ENCODE results near the gene MAB21L2.
"Not testable (repeated sequence)": the region's sequence is repeated elsewhere in the genome, so short reads cannot be mapped to it uniquely, and the experiment has no call there.

The MAB21L2 gene

GRCh38 chr4:150582146-150582872 is at the start of gene MAB21L2:
MAB21L2 (plus strand) TSS chr4:150582151; CDS start chr4:150583030, 879 bp downstream.
- no peak for DNase-seq

GRCh38 chr4:150533673-150534072 is 48.3 kb upstream of the MAB21L2 start:
- no peak for DNase-seq

- no peak for DNase-seq
Observed at GRCh38 chr4:150534818-150535217, 47.1 kb upstream of the MAB21L2 start.

- not testable (repeated sequence) for DNase-seq
Observed at GRCh38 chr4:150537911-150538310, 44.0 kb upstream of the MAB21L2 start.

- DNase-seq = no peak
Observed at GRCh38 chr4:150540536-150540935, 41.4 kb upstream of the MAB21L2 start.

GRCh38 chr4:150540959-150541360 is 41.0 kb upstream of the MAB21L2 start:
- DNase-seq = no peak

- DNase-seq = no peak
Observed at GRCh38 chr4:150541681-150542080, 40.3 kb upstream of the MAB21L2 start.

GRCh38 chr4:150543042-150543441 is 38.9 kb upstream of the MAB21L2 start:
- DNase-seq = peak; percentile 12

GRCh38 chr4:150546286-150546685 is 35.7 kb upstream of the MAB21L2 start:
- DNase-seq = no peak

- no peak for DNase-seq
Observed at GRCh38 chr4:150547154-150547838, 34.7 kb upstream of the MAB21L2 start.

GRCh38 chr4:150557811-150558210 is 24.1 kb upstream of the MAB21L2 start:
- not testable (repeated sequence) for DNase-seq

- DNase-seq = no peak
Observed at GRCh38 chr4:150561143-150561737, 20.7 kb upstream of the MAB21L2 start.

- DNase-seq = no peak
Observed at GRCh38 chr4:150562250-150562649, 19.7 kb upstream of the MAB21L2 start.

GRCh38 chr4:150562751-150563150 is 19.2 kb upstream of the MAB21L2 start:
- no peak for DNase-seq

- DNase-seq = not testable (repeated sequence)
Observed at GRCh38 chr4:150564967-150565366, 17.0 kb upstream of the MAB21L2 start.

- no peak for DNase-seq
Observed at GRCh38 chr4:150567070-150567469, 14.9 kb upstream of the MAB21L2 start.

GRCh38 chr4:150569384-150569987 is 12.5 kb upstream of the MAB21L2 start:
- no peak for DNase-seq

- no peak for DNase-seq
Observed at GRCh38 chr4:150569998-150570535, 11.9 kb upstream of the MAB21L2 start.

GRCh38 chr4:150570862-150571261 is 11.1 kb upstream of the MAB21L2 start:
- DNase-seq = peak; percentile 39

- peak; percentile 72 for DNase-seq
Observed at GRCh38 chr4:150572704-150573504, 9.0 kb upstream of the MAB21L2 start.

GRCh38 chr4:150573534-150573933 is 8.4 kb upstream of the MAB21L2 start:
- peak; percentile 49 for DNase-seq

GRCh38 chr4:150574678-150575077 is 7.3 kb upstream of the MAB21L2 start:
- no peak for DNase-seq
